ENCODE data around the gene SCAF1.
"Not testable (repeated sequence)": the region's sequence is repeated elsewhere in the genome, so short reads cannot be mapped to it uniquely, and the experiment has no call there.

Gene SCAF1

GRCh38 chr19:49605605-49606004 lies 36.4 kb upstream of the SCAF1 start:
- DNase-seq = no peak

GRCh38 chr19:49609499-49610092 lies 32.4 kb upstream of the SCAF1 start:
- intact Hi-C loops (cut with DNase I) = no loop called here
- no peak for DNase-seq

More at GRCh38 chr19:49605605-49606004, 36.4 kb upstream of the SCAF1 start:
- intact Hi-C loops (cut with DNase I) = no loop called here

GRCh38 chr19:49613374-49613773 lies 28.6 kb upstream of the SCAF1 start:
- intact Hi-C loops (cut with DNase I) = no loop called here
- DNase-seq = no peak

GRCh38 chr19:49614096-49614833 lies 27.7 kb upstream of the SCAF1 start:
- no peak for DNase-seq
- intact Hi-C loops (cut with DNase I) = no loop called here

- no peak for DNase-seq
- intact Hi-C loops (cut with DNase I) = no loop called here
Measured at GRCh38 chr19:49615861-49616260, 26.1 kb upstream of the SCAF1 start.

- intact Hi-C loops (cut with DNase I) = no loop called here
- no peak for DNase-seq
Measured at GRCh38 chr19:49616532-49616931, 25.5 kb upstream of the SCAF1 start.

- DNase-seq = no peak
- intact Hi-C loops (cut with DNase I) = no loop called here
Measured at GRCh38 chr19:49616945-49617344, 25.1 kb upstream of the SCAF1 start.

- intact Hi-C loops (cut with DNase I); DNase-seq: not testable (repeated sequence)
Measured at GRCh38 chr19:49617860-49618259, 24.1 kb upstream of the SCAF1 start.

GRCh38 chr19:49624967-49625910 lies 16.8 kb upstream of the SCAF1 start:
- no peak for DNase-seq
- intact Hi-C loops (cut with DNase I) = loop anchor here (5.0 kb wide), 1 partner anchor 263 kb away; the partner anchor contains the start of genes DKKL1 and TEAD2

- intact Hi-C loops (cut with DNase I) = no loop called here
- no peak for DNase-seq
Measured at GRCh38 chr19:49626226-49626625, 15.8 kb upstream of the SCAF1 start.

GRCh38 chr19:49629659-49630058 lies 12.3 kb upstream of the SCAF1 start:
- no peak for DNase-seq
- intact Hi-C loops (cut with DNase I) = no loop called here

GRCh38 chr19:49631014-49631588 lies 10.9 kb upstream of the SCAF1 start:
- DNase-seq = no peak
- intact Hi-C loops (cut with DNase I) = no loop called here

- DNase-seq = no peak
- intact Hi-C loops (cut with DNase I) = no loop called here
Measured at GRCh38 chr19:49631610-49632192, 10.3 kb upstream of the SCAF1 start.

- no peak for DNase-seq
- intact Hi-C loops (cut with DNase I) = no loop called here
Measured at GRCh38 chr19:49632576-49632975, 9.4 kb upstream of the SCAF1 start.

- intact Hi-C loops (cut with DNase I); DNase-seq: not testable (repeated sequence)
Measured at GRCh38 chr19:49633273-49633672, 8.7 kb upstream of the SCAF1 start.

- no peak for DNase-seq
- intact Hi-C loops (cut with DNase I) = loop anchor here (5.0 kb wide), 1 partner anchor 43 kb away; the partner anchor contains the start of gene PRR12
Measured at GRCh38 chr19:49635530-49636232, 6.3 kb upstream of the SCAF1 start.

- intact Hi-C loops (cut with DNase I) = loop anchor here (5.0 kb wide), 1 partner anchor 44 kb away; the partner anchor contains the start of gene PRR12
- no peak for DNase-seq
Measured at GRCh38 chr19:49636233-49636932, 5.6 kb upstream of the SCAF1 start.

Measured in head of caudate nucleus (tissue), 42 donors.